OCI-LY3 (cell line): ENCODE data around the gene CACNA1B.
"Not testable (repeated sequence)": the region's sequence is repeated elsewhere in the genome, so short reads cannot be mapped to it uniquely, and the experiment has no call there.

Source experiments
- CTCF ChIP-seq: fragments of 200-600, 300-600 bp; sonication (generic); IDR thresholded peaks from 2 replicates; pipeline ENCODE4 v1.5.1; 2014; ENCODE audit warnings: antibody characterized with exemption, low read length, low read depth
- EZH2phosphoT487 ChIP-seq: fragments of 200-600 bp; shearing (Covaris generic); IDR thresholded peaks from 2 replicates; pipeline ENCODE4 v1.6.1; 2018; ENCODE audit warnings: antibody characterized with exemption, mixed run types, low read depth

GRCh38 chr9:138147556-138147955, 270.0 kb downstream of the CACNA1B start:
- TF ChIP-seq CTCF: peak; percentile 29
- TF ChIP-seq EZH2phosphoT487: not testable (repeated sequence)
